OCI-LY1 (cell line): Measurements from ENCODE around the gene EPHA2.

Experiments used
- CTCF ChIP-seq: fragments of 200-600 bp; sonication (generic), shearing (Covaris generic); IDR thresholded peaks from 2 replicates; pipeline ENCODE4 v1.5.1; 2017; ENCODE audit warnings: mild to moderate bottlenecking, antibody characterized with exemption, low read length, moderate library complexity, mixed read lengths
- EZH2 ChIP-seq: fragments of 200-600 bp; sonication (generic), shearing (Covaris generic); IDR thresholded peaks from 2 replicates; pipeline ENCODE4 v1.8.0; 2017; ENCODE audit warnings: borderline replicate concordance, mixed run types, mild to moderate bottlenecking, antibody characterized with exemption, low read length, moderate library complexity, mixed read lengths

GRCh38 chr1:16191309-16191708 lies 35.4 kb upstream of the EPHA2 start:
- TF ChIP-seq CTCF = no peak
- TF ChIP-seq EZH2 = no peak
